Measurements from ENCODE around the gene POLR3B.

The POLR3B gene

DNA sequence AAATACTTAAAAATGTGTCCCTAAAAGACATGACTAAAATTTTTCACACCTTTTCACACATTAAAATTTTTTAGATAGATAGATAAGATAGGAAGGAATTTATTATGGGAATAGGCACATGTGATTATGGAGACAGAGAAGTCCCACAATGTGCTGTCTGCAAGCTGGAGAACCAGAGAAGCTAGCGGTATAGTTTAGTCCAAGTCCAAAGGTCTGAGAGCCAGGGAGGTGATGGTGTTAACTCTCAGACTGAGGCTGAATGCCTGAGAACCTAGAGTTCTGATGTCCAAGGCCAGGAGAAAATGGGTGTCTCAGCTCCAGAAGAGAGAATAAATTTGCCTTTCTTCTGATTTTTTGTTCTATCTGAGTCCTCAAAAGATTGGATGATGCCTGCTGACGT, 65.7 kb downstream of the POLR3B start:
- Histone ChIP-seq H3K9ac (ENCODE audit: low read length) (no peak overlapping the region), H3K27me3 (ENCODE audit: control insufficient read depth, insufficient read depth, low read length) (no peaks in the 10 kb centered on the region), H3K4me1 (ENCODE audit: control insufficient read depth, low read depth, low read length) (peaks cover 2% of the 10 kb centered on the region), H3K36me3 (ENCODE audit: control insufficient read depth, low read depth, low read length) (no peaks in the 10 kb centered on the region), H3K9me3 (ENCODE audit: control insufficient read depth, low read depth, low read length) (no peaks in the 10 kb centered on the region), H3K4me3 (ENCODE audit: low read length) (no peak overlapping the region), H3K27ac (ENCODE audit: low read length) (no peak overlapping the region)

DNA sequence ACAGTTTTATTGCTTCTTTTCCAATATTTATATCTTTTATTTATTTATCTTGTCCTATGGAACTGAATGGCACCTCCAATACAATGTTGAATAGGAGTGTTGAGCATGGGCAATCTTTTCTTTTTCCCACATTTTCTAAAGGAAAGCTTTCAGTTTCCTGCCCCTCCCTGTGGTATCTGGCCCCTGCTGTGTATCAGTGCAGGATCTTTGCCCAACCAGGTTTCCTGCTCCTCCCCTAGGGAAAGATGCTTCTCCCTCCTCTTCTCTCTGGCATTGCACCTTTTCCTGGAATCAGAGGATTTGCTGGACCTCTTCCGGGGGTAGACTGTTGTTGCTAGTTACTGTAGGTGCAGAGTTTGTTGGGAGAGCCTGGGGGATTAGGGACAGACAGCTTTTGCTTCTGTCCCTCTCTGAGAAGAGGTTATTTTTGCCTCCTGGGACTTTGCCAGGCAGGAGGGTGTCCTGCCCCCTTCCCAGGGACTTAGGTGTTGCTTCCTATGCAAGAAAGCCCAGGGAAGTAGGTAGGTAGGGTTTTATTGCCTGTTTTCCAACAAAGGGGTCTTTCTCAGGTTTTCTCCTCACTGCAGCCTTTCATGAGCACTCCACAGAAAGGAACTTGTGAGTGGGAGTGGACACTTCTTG, 67.6 kb downstream of the POLR3B start:
- no peak overlapping the region for H3K4me3 ChIP-seq (ENCODE audit: low read length)
- peaks cover 2% of the 10 kb centered on the region for H3K4me1 ChIP-seq (ENCODE audit: control insufficient read depth, low read depth, low read length)
- no peak overlapping the region for H3K9ac ChIP-seq (ENCODE audit: low read length)
- no peaks in the 10 kb centered on the region for H3K9me3 ChIP-seq (ENCODE audit: control insufficient read depth, low read depth, low read length)
- no peaks in the 10 kb centered on the region for H3K36me3 ChIP-seq (ENCODE audit: control insufficient read depth, low read depth, low read length)
- H3K27ac ChIP-seq (ENCODE audit: low read length): no peak overlapping the region
- H3K27me3 ChIP-seq (ENCODE audit: control insufficient read depth, insufficient read depth, low read length): no peaks in the 10 kb centered on the region

DNA sequence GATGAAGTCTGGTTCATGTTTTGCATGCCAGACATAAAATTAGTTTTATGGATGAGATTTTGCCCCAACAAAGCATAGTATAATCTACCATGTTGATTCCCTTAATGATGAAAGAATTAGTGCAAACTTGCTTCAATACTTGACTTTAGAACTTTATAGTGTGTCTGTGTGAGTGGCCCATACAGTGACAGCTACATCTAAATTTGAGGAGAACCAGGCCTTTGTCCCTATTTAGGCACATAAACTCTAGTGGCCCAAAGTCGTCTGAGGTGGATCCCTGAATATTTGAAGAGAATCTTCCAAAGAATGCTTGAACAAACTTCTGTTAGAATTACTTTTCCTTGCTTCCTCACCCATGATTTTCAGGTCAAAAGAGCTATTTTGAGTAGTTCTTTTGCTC, 70.4 kb downstream of the POLR3B start:
- Histone ChIP-seq H3K4me1 (ENCODE audit: control insufficient read depth, low read depth, low read length) (no peaks in the 10 kb centered on the region), H3K9me3 (ENCODE audit: control insufficient read depth, low read depth, low read length) (no peaks in the 10 kb centered on the region), H3K27ac (ENCODE audit: low read length) (no peak overlapping the region), H3K36me3 (ENCODE audit: control insufficient read depth, low read depth, low read length) (no peaks in the 10 kb centered on the region), H3K4me3 (ENCODE audit: low read length) (no peak overlapping the region), H3K27me3 (ENCODE audit: control insufficient read depth, insufficient read depth, low read length) (no peaks in the 10 kb centered on the region), H3K9ac (ENCODE audit: low read length) (no peak overlapping the region)

DNA sequence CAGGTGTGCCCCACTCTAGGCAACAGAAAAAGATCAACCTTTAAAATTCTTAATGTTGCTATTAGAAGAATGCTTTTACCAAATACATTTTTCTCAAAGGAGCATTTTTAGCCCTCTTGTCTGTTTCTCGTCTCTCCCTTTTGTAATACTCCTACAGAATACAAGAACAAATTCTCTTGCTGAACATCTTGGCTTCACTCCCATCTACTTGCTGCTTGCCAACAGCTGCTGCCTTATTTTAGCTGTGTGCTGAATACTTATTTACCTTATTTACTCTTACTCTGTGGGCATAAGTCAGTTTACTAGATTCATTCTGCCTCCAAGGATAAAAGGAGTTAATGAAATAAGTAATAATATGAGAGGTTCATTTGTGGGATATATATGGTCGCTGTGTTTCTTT, 70.8 kb downstream of the POLR3B start:
- Histone ChIP-seq H3K36me3 (ENCODE audit: control insufficient read depth, low read depth, low read length) (no peaks in the 10 kb centered on the region), H3K27ac (ENCODE audit: low read length) (no peak overlapping the region), H3K4me1 (ENCODE audit: control insufficient read depth, low read depth, low read length) (no peaks in the 10 kb centered on the region)

DNA sequence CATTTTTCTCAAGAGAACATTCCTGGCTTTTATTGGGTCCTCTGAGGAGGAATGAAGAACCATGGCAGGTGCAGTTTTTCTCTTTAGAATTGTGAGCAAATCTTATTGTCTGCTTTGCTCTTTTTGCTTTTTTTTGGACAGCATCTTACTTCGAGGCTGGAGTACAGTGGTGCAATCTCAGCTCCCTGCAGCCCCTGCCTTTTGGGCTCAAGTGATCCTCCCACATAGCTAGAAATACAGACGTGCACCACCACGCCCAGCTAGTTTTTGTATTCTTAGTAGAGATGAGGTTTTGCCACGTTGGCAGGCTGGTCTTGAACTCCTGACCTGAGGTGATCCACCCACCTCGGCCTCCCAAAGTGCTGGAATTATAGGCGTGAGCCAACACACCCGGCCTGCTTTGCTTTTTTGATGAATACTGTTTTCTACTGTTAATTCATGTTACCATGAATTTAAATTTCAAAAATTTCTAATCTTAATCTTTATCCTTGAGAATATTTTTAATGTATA, 71.5 kb downstream of the POLR3B start:
- no peaks in the 10 kb centered on the region for H3K36me3 ChIP-seq (ENCODE audit: control insufficient read depth, low read depth, low read length)
- no peaks in the 10 kb centered on the region for H3K4me1 ChIP-seq (ENCODE audit: control insufficient read depth, low read depth, low read length)
- H3K9ac ChIP-seq (ENCODE audit: low read length): no peak overlapping the region
- no peaks in the 10 kb centered on the region for H3K27me3 ChIP-seq (ENCODE audit: control insufficient read depth, insufficient read depth, low read length)
- no peaks in the 10 kb centered on the region for H3K9me3 ChIP-seq (ENCODE audit: control insufficient read depth, low read depth, low read length)
- no peak overlapping the region for H3K4me3 ChIP-seq (ENCODE audit: low read length)
- H3K27ac ChIP-seq (ENCODE audit: low read length): no peak overlapping the region

More for the DNA sequence above, 70.8 kb downstream of the POLR3B start:
- H3K9me3 ChIP-seq (ENCODE audit: control insufficient read depth, low read depth, low read length): no peaks in the 10 kb centered on the region
- H3K4me3 ChIP-seq (ENCODE audit: low read length): no peak overlapping the region
- H3K27me3 ChIP-seq (ENCODE audit: control insufficient read depth, insufficient read depth, low read length): no peaks in the 10 kb centered on the region
- H3K9ac ChIP-seq (ENCODE audit: low read length): no peak overlapping the region

DNA sequence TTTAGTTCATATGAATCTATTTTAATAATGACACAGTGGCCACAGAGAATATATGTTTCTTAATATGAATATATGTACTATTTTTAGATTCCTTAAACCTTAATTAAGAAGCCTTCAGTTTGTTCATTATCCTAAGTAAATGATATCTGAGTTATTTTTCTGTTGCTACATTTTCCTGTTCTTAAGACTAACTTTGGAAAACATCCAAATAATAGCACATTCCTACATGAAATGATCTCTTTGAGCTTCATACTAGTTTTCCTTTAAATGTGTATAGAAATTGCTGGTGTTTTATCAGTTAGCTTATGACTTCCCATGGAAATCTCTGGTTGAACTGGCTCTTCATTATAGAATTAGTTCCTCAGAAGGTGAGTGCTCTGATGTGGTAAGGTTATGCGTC, 72.1 kb downstream of the POLR3B start:
- Histone ChIP-seq H3K4me3 (ENCODE audit: low read length) (no peak overlapping the region), H3K36me3 (ENCODE audit: control insufficient read depth, low read depth, low read length) (no peaks in the 10 kb centered on the region)

DNA sequence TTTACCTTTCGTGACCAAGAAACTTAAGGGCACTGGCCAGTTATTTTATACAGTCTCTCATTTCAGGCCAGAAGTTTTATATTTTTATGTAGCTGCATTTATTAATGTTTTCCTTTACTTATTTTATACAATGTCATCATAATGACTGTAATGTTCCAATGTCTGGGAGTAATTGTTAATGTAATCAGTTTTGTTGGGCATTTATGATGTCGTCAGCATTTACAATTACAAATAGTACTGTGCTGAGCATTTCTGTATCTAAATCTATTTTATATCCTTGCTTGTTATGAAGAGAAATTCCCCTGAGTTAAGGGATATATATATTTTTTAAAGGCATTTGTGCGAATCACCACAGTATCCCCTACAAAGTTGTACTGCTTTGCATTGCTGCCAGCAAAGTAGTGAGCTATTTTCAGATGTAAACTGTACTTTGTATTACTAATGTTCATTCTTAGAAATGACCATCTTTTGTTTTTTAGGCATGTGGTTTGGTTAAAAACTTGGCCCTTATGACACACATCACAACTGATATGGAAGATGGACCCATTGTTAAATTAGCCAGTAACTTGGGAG, 74.4 kb downstream of the POLR3B start:
- no peak overlapping the region for H3K27ac ChIP-seq (ENCODE audit: low read length)
- no peaks in the 10 kb centered on the region for H3K9me3 ChIP-seq (ENCODE audit: control insufficient read depth, low read depth, low read length)
- no peaks in the 10 kb centered on the region for H3K27me3 ChIP-seq (ENCODE audit: control insufficient read depth, insufficient read depth, low read length)
- H3K4me1 ChIP-seq (ENCODE audit: control insufficient read depth, low read depth, low read length): no peaks in the 10 kb centered on the region
- no peak overlapping the region for H3K9ac ChIP-seq (ENCODE audit: low read length)
- no peak overlapping the region for H3K4me3 ChIP-seq (ENCODE audit: low read length)
- H3K36me3 ChIP-seq (ENCODE audit: control insufficient read depth, low read depth, low read length): peaks cover under 1% of the 10 kb centered on the region

More for the DNA sequence above, 72.1 kb downstream of the POLR3B start:
- H3K27me3 ChIP-seq (ENCODE audit: control insufficient read depth, insufficient read depth, low read length): no peaks in the 10 kb centered on the region
- no peak overlapping the region for H3K27ac ChIP-seq (ENCODE audit: low read length)
- no peaks in the 10 kb centered on the region for H3K9me3 ChIP-seq (ENCODE audit: control insufficient read depth, low read depth, low read length)
- no peak overlapping the region for H3K9ac ChIP-seq (ENCODE audit: low read length)
- H3K4me1 ChIP-seq (ENCODE audit: control insufficient read depth, low read depth, low read length): no peaks in the 10 kb centered on the region

DNA sequence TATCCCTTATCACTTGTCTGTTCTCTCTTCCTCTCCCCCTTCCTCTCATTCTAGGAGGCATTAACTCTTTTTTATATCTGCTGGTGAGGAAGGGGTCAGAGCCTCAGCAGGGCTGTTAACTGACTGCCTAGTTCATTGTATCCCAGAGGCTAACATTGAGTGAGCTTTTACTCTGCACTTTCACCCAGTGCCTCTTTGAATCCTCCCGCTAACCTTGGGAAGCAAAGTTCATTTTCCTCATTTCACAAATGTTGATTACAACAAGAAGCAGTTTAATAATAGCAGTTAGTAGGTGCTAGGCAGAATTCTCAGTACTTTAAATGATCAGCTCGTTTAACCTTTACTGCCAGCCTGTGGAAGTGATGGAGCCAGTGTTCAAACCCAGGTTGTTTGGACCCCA, 75.5 kb downstream of the POLR3B start:
- H3K9me3 ChIP-seq (ENCODE audit: control insufficient read depth, low read depth, low read length): no peaks in the 10 kb centered on the region
- peaks cover 5% of the 10 kb centered on the region for H3K36me3 ChIP-seq (ENCODE audit: control insufficient read depth, low read depth, low read length)

DNA sequence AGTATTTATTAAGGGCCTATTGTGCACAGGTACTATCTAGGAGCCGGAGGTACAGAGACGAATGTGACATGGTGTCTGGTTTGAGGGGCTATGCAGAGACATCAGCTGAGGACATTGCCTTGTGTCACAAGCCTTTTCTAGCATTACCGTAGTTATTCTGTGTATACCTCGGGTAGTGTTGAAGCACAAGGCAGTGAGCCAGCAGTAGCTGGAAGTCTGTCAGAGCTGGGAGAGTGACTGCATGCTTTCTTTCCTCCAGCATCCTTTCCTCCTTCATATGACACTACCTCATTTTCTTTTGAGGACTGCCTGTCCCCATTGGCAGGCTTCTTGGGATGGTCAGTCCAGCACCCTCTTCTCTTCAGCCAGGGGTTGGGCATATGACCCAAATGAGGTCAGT, 77.0 kb downstream of the POLR3B start:
- peaks cover 9% of the 10 kb centered on the region for H3K36me3 ChIP-seq (ENCODE audit: control insufficient read depth, low read depth, low read length)

More for the DNA sequence above, 75.5 kb downstream of the POLR3B start:
- no peaks in the 10 kb centered on the region for H3K27me3 ChIP-seq (ENCODE audit: control insufficient read depth, insufficient read depth, low read length)
- H3K9ac ChIP-seq (ENCODE audit: low read length): no peak overlapping the region
- no peaks in the 10 kb centered on the region for H3K4me1 ChIP-seq (ENCODE audit: control insufficient read depth, low read depth, low read length)
- H3K27ac ChIP-seq (ENCODE audit: low read length): no peak overlapping the region
- H3K4me3 ChIP-seq (ENCODE audit: low read length): no peak overlapping the region

DNA sequence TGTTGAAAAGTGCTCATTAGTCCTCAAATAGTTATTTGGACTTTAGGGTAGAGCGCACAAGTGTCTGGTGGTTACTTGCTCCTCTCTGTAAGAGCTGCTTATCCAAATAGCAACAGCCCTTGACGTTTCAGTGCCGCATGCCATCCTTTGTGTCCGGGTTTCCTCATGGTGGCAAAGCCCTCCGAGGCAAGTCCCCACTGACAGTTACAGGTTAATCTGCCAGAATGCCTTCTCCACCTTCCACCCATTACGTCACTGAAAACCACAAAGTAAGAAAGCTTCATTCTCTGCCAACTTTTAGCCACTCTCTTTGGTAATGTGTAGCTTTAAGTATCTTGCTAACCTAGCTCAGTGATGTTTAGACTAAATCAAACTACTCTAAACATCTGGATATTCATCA, 78.6 kb downstream of the POLR3B start:
- Histone ChIP-seq H3K9me3 (ENCODE audit: control insufficient read depth, low read depth, low read length) (no peaks in the 10 kb centered on the region), H3K27ac (ENCODE audit: low read length) (no peak overlapping the region)

More for the DNA sequence above, 77.0 kb downstream of the POLR3B start:
- H3K9ac ChIP-seq (ENCODE audit: low read length): no peak overlapping the region
- H3K4me1 ChIP-seq (ENCODE audit: control insufficient read depth, low read depth, low read length): no peaks in the 10 kb centered on the region
- no peaks in the 10 kb centered on the region for H3K27me3 ChIP-seq (ENCODE audit: control insufficient read depth, insufficient read depth, low read length)
- H3K27ac ChIP-seq (ENCODE audit: low read length): no peak overlapping the region
- H3K9me3 ChIP-seq (ENCODE audit: control insufficient read depth, low read depth, low read length): no peaks in the 10 kb centered on the region
- no peak overlapping the region for H3K4me3 ChIP-seq (ENCODE audit: low read length)

DNA sequence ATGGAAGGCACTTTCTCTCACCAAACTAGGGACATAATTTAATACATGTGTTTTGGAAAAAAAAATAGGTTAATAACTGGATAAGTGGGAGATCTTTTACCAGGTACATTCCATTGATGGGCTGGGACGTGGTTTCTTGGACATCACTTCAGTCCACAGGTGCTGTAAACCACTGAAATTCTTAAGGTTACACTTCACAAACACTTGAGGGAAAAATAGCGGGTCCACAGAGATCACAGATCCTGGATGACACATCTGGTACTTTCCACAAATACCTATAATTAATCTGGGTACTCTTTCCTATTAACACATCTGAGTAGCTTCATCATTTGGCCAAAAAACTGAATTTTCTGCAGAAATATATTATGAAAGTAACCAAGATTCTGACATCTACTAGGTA, 85.0 kb downstream of the POLR3B start:
- no peak overlapping the region for H3K4me3 ChIP-seq (ENCODE audit: low read length)
- H3K4me1 ChIP-seq (ENCODE audit: control insufficient read depth, low read depth, low read length): no peaks in the 10 kb centered on the region
- H3K9me3 ChIP-seq (ENCODE audit: control insufficient read depth, low read depth, low read length): no peaks in the 10 kb centered on the region
- no peak overlapping the region for H3K9ac ChIP-seq (ENCODE audit: low read length)
- no peaks in the 10 kb centered on the region for H3K27me3 ChIP-seq (ENCODE audit: control insufficient read depth, insufficient read depth, low read length)
- H3K27ac ChIP-seq (ENCODE audit: low read length): no peak overlapping the region
- H3K36me3 ChIP-seq (ENCODE audit: control insufficient read depth, low read depth, low read length): peaks cover 4% of the 10 kb centered on the region

More for the DNA sequence above, 78.6 kb downstream of the POLR3B start:
- Histone ChIP-seq H3K4me3 (ENCODE audit: low read length) (no peak overlapping the region), H3K36me3 (ENCODE audit: control insufficient read depth, low read depth, low read length) (peaks cover 9% of the 10 kb centered on the region), H3K9ac (ENCODE audit: low read length) (no peak overlapping the region), H3K27me3 (ENCODE audit: control insufficient read depth, insufficient read depth, low read length) (no peaks in the 10 kb centered on the region), H3K4me1 (ENCODE audit: control insufficient read depth, low read depth, low read length) (no peaks in the 10 kb centered on the region)

DNA sequence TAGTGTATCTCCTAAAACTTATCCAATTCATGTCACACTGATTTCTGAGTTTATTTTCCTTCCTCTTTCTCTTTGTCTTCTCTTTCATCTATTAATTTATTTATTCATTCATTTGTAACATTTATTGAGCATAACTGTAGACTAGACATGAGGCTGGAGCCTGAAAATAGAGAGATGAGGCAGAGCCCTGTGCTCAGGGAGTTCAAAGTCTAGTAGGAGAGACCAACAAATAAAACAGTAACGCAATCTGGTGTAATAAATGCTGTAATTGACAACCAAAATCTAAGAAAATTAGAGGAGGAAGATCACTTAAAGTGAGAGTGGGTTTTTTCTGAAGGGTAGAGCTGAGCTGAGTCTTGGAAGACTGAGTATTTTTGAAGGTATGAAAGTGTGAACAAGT, 87.5 kb downstream of the POLR3B start:
- H3K27ac ChIP-seq (ENCODE audit: low read length): no peak overlapping the region
- H3K9me3 ChIP-seq (ENCODE audit: control insufficient read depth, low read depth, low read length): no peaks in the 10 kb centered on the region
- H3K4me1 ChIP-seq (ENCODE audit: control insufficient read depth, low read depth, low read length): no peaks in the 10 kb centered on the region
- no peaks in the 10 kb centered on the region for H3K36me3 ChIP-seq (ENCODE audit: control insufficient read depth, low read depth, low read length)
- H3K9ac ChIP-seq (ENCODE audit: low read length): no peak overlapping the region
- H3K27me3 ChIP-seq (ENCODE audit: control insufficient read depth, insufficient read depth, low read length): no peaks in the 10 kb centered on the region
- H3K4me3 ChIP-seq (ENCODE audit: low read length): no peak overlapping the region

Data from iPS-18a (cell line).